ENCODE results near the gene HMG20A.

GRCh38 chr15:77416954-77417353, 3.7 kb upstream of the HMG20A start:
- TF ChIP-seq, protein P1, sequence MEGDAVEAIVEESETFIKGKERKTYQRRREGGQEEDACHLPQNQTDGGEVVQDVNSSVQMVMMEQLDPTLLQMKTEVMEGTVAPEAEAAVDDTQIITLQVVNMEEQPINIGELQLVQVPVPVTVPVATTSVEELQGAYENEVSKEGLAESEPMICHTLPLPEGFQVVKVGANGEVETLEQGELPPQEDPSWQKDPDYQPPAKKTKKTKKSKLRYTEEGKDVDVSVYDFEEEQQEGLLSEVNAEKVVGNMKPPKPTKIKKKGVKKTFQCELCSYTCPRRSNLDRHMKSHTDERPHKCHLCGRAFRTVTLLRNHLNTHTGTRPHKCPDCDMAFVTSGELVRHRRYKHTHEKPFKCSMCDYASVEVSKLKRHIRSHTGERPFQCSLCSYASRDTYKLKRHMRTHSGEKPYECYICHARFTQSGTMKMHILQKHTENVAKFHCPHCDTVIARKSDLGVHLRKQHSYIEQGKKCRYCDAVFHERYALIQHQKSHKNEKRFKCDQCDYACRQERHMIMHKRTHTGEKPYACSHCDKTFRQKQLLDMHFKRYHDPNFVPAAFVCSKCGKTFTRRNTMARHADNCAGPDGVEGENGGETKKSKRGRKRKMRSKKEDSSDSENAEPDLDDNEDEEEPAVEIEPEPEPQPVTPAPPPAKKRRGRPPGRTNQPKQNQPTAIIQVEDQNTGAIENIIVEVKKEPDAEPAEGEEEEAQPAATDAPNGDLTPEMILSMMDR (conservative IDR thresholded peaks at IDR 0.05; ENCODE audit: low read depth in 2 of 2): no peak
- TF ChIP-seq POLR2AphosphoS5 (IDR thresholded peaks at IDR 0.05; ENCODE audit: low read depth): no peak
- no peak for TF ChIP-seq STAT1 (IDR thresholded peaks at IDR 0.05; ENCODE audit: unreplicated experiment)
- no peak for TF ChIP-seq EZH2 (IDR thresholded peaks at IDR 0.05; ENCODE audit: low read depth, unreplicated experiment)

Measured in GM23338 (cell line).